Measurements from ENCODE around the gene MMP24OS.

DNA sequence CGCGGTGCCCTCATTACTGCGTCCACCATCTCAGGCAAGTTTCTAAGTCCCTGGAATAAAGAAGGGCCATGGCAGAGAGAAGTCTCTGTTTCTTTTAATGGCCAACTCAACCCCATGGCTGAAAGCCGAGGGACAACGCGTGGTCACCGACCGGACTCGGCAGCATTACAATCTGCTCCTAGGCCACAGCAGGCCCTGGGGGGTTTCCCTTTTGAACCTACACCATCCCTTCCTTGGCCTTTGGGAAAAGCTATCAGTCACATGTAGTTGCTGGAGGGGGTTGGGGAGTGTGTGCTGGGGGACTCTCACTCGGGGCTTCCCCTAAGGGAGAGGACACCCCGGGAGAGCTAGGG is 25.4 kb upstream of the MMP24OS start:
- TF ChIP-seq, protein P1, sequence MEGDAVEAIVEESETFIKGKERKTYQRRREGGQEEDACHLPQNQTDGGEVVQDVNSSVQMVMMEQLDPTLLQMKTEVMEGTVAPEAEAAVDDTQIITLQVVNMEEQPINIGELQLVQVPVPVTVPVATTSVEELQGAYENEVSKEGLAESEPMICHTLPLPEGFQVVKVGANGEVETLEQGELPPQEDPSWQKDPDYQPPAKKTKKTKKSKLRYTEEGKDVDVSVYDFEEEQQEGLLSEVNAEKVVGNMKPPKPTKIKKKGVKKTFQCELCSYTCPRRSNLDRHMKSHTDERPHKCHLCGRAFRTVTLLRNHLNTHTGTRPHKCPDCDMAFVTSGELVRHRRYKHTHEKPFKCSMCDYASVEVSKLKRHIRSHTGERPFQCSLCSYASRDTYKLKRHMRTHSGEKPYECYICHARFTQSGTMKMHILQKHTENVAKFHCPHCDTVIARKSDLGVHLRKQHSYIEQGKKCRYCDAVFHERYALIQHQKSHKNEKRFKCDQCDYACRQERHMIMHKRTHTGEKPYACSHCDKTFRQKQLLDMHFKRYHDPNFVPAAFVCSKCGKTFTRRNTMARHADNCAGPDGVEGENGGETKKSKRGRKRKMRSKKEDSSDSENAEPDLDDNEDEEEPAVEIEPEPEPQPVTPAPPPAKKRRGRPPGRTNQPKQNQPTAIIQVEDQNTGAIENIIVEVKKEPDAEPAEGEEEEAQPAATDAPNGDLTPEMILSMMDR (IDR thresholded peaks at IDR 0.05) = no peak
- TF ChIP-seq EP300 (IDR thresholded peaks at IDR 0.05) (no peak), POLR2AphosphoS5 (IDR thresholded peaks at IDR 0.05) (no peak), POLR2A (IDR thresholded peaks at IDR 0.05) (no peak)
